H54 (cell line): ENCODE data around the gene ZNF76.

Experiments
- DNase-seq: peaks from one replicate; pipeline ENCODE4 v3.0.0; 2011; ENCODE audit warnings: low spot score, mixed read lengths; ENCODE audit not compliant: insufficient read length
- FAIRE-seq: peaks from 3 replicates; lab custom pipeline; 2011; peaks lifted over from hg19 to GRCh38; lab: Jason Lieb, UNC
- POLR2A ChIP-seq: IDR thresholded peaks from 2 replicates; pipeline ENCODE4 v1.6.1; 2011; ENCODE audit warnings: low read depth, mild to moderate bottlenecking, low read length

ZNF76 gene

GRCh38 chr6:35243386-35243958 lies 16.1 kb upstream of the ZNF76 start:
- DNase-seq: no peak
- no peak for TF ChIP-seq POLR2A
- FAIRE-seq: no peak

- TF ChIP-seq POLR2A: no peak
- DNase-seq (no peak), FAIRE-seq (no peak)
These were observed 15.0 kb upstream of the ZNF76 start for GRCh38 chr6:35244551-35244950.

- DNase-seq: no peak
- no peak for FAIRE-seq
- no peak for TF ChIP-seq POLR2A
These were observed 11.8 kb upstream of the ZNF76 start for GRCh38 chr6:35247642-35248231.

DNA sequence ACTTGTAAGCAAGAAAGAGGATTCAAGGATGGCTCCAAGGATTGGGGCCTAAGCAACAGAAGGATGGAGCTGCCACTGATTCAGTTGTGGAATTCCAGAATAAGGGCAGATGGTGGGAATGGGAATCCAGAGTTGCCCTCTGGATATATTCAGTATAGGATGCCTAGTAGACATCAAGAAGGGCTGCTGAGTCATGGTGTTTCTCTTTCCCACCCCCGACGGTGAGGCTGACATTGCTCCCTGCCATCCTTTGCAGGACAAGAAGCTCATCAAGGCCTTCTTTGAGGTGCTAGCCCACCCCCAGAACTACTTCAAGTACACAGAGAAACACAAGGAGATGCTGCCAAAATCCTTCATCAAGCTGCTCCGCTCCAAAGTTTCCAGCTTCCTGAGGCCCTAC lies 11.2 kb upstream of the ZNF76 start:
- no peak for DNase-seq
- FAIRE-seq: no peak
- TF ChIP-seq POLR2A: no peak

- TF ChIP-seq POLR2A: no peak
- DNase-seq: no peak
- FAIRE-seq: no peak
These were observed 10.6 kb upstream of the ZNF76 start for GRCh38 chr6:35248965-35249364.

GRCh38 chr6:35251949-35252348 lies 7.6 kb upstream of the ZNF76 start:
- no peak for TF ChIP-seq POLR2A
- no peak for DNase-seq
- no peak for FAIRE-seq

GRCh38 chr6:35253249-35253648 lies 6.3 kb upstream of the ZNF76 start:
- no peak for TF ChIP-seq POLR2A
- DNase-seq: no peak

GRCh38 chr6:35258336-35258735 lies 1.2 kb upstream of the ZNF76 start:
- DNase-seq: no peak
- no peak for FAIRE-seq
- no peak for TF ChIP-seq POLR2A

More at GRCh38 chr6:35253249-35253648, 6.3 kb upstream of the ZNF76 start:
- FAIRE-seq: no peak

DNA sequence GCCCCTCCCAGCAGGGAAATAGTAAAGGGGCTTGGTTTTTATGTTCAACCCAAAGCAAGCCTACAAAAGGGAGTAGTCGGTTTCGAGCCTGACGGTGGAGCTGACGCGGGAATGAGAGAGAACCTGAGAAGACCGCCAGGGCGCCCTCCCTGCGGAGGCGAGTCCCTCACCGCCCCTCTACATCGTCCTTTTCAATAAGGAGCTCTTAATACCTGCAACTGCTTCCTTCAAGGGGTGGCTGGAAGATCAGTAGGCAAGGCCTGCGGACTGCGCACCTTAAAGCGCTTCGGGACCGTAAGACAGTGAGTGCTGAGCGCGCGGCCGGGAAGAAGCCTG lies 709 bp upstream of the ZNF76 start:
- FAIRE-seq (no peak), DNase-seq (no peak)
- TF ChIP-seq POLR2A: no peak

GRCh38 chr6:35259948-35260590 lies 534 bp downstream of the ZNF76 start:
- no peak for TF ChIP-seq POLR2A
- DNase-seq (peak; percentile 54), FAIRE-seq (no peak)

DNA sequence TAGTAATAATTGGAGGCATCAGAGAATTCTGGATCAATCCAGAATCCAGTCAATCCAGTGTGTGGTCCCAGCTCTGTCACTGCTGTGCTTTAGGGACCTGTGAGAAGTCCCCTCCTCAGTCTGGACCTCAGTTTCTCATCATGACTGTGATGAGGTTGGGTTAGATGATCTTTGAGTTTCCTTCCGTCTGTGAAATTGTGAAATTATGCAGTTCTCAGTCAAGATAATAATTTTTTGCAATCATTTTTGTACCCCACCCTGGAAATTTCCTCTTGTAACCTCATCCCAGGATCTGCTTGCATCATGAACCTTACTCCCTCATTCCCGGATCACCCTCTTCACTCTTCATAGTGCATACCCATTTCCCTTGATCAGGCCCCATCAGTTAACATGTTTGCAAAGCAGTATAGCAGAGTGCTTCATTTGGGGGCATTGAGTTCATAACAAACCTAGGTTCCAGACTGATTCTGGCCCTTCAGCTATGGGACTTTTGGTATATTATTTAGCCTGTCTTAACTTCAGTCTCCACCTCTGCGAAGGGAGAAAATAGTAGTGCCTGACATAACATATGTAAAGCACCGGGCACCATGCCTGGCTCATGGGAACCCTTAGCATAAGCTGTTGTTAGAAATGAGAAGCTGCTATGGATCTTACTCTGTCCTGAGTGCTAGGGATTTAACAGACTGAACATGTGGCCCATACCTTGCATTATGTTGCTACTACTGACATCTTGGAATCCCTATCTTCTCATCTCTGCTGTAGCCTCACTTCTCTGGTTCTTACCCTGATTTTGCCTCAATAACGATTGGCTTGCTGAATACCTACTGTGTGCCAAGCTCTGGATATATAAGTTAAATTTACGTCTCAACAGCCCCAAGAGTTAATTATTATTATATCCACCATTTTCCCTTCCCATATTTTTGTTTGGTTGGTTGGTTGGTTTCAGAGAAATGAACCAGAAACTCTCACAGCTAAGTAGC lies 1.3 kb downstream of the ZNF76 start:
- DNase-seq (no peak), FAIRE-seq (no peak)
- TF ChIP-seq POLR2A: no peak

DNA sequence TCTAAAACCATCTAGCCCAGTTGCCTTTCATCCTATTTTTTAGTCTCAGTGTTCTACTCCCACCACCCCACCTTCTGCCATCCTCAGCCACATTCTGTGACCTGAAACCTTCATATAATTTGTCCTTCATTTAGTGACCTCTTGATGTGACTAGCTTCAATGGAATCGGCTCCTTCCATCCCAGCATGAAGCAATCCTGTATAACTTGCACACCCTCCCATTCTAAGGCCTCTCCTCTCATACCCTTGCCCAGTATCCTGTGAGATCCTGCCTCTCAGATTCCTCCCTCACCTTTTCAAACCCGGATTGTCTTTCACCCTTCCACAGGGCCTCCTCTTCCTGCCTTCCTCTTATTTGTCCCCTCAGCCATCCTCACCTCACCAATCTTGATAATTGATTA lies 3.1 kb downstream of the ZNF76 start:
- DNase-seq (no peak), FAIRE-seq (no peak)
- TF ChIP-seq POLR2A: no peak

GRCh38 chr6:35264550-35265274 lies 5.2 kb downstream of the ZNF76 start:
- no peak for TF ChIP-seq POLR2A
- FAIRE-seq (no peak), DNase-seq (no peak)

GRCh38 chr6:35265523-35265922 lies 6.0 kb downstream of the ZNF76 start:
- TF ChIP-seq POLR2A: no peak
- DNase-seq (no peak), FAIRE-seq (no peak)
